Measurements from ENCODE around the gene PTER.

PTER gene

DNA sequence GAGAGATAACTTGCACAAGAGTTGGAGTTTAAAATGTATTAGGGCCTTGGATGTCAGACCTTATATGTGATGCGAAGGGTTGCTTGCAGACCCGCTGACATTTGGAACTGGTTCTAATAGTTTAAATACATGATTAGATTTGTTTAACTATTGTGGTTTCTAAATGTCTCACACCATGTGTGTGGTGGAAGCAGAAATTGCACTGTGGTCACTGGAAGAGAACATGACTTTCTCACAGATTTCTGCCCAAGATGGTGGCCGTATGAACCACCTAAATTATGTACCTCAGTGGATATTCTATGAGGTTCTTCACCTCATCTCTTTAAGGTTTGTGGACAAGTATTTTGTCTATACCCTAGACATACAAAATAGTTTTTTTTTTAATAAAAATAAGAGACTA, 93.0 kb downstream of the PTER start:
- DNase-seq: no peak

DNA sequence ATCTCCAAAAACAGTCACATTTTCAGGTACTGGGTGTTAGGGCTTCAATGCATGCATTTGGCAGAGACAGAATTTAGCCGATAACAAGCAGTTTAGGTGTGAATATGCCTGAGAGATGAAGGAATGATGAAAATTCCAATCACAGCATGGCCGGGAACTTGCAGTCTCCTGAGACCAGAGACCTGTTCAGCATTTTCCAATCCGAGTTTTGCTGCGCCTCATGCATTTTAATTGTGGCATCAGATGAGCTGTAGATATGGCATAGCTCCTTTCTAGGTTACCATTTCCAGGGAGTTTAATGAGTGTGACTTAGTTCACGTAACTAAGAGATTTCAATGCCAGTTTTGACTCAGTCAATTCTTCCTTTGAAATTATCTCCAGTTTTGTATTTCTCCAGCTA, 99.3 kb downstream of the PTER start:
- no peak for DNase-seq

- DNase-seq: no peak
Observed at GRCh38 chr10:16544099-16544498, 107.3 kb downstream of the PTER start.

GRCh38 chr10:16544591-16544990, 107.8 kb downstream of the PTER start:
- DNase-seq: no peak

GRCh38 chr10:16545116-16545736, 108.4 kb downstream of the PTER start:
- peak in 1 of 56 donors; percentile 4 for DNase-seq

DNA sequence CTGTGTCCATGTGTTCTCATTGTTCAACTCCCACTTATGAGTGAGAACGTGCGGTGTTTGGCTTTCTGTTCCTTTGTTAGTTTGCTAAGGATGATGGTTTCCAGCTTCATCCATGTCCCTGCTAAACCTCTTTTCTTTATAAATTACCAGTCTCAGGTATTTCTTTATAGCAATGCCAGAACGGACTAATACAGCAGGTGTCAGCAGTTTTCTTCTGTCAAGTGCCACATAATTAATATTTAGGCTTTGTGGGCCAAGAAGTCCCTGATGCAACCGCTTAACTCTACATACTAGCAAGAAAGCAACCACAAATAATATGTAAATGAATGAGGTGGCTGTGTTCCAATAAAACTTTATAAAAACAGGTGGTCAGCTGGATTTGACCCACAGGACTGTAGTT, 111.2 kb downstream of the PTER start:
- DNase-seq: no peak

DNA sequence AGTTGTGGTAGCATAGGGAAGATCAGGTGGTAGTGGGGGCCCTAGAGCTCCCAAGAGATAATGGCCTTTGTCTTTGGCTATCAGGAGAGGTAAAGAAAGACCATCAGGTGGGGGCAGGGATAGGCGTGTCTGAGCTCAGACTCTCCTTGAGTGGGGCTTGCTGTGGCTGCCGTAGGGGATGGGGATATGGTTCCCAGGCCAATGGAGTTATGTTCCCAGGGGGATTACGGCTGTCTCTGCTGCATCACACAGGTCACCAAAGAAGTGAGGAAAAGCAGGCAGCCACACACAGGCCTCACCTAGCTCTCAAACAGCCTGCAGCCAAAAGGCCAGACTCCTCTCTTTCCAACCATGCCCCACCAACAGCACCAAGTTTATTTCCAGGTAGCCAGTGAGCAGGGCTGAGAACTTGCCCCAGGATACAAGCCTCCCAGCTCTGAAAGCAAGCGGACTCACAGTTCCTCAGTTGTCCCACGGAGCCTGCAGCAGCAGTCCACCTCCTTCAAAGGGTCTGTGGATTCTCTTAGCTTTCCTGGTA, 122.5 kb downstream of the PTER start:
- no peak for DNase-seq

GRCh38 chr10:16562891-16563290, 126.1 kb downstream of the PTER start:
- DNase-seq: no peak

All from amygdala (tissue), 56 donors.